ENCODE measurements around the gene ABCD2.

Gene ABCD2

GRCh38 chr12:39621670-39622069 is 2.1 kb upstream of the ABCD2 start:
- in situ Hi-C loops (cut with MboI; ENCODE audit: low sequenced_read_pairs) = no loop called here
- DNase-seq (ENCODE audit: low spot score in 2 of 2) = no peak
- H3K4me3 ChIP-seq = no peak overlapping the region
- H3K27me3 ChIP-seq (ENCODE audit: low read depth) = no peaks in the 10 kb centered on the region
- H3K4me1 ChIP-seq = peaks cover 4% of the 10 kb centered on the region
- H3K9me3 ChIP-seq = no peaks in the 10 kb centered on the region
- no peaks in the 10 kb centered on the region for H3K36me3 ChIP-seq (replicated peaks)

GRCh38 chr12:39620659-39621658 is 1.4 kb upstream of the ABCD2 start:
- in situ Hi-C loops (cut with MboI; ENCODE audit: low sequenced_read_pairs) = no loop called here
- Histone ChIP-seq H3K27me3 (ENCODE audit: low read depth) (no peaks in the 10 kb centered on the region), H3K4me1 (peaks cover 4% of the 10 kb centered on the region), H3K9me3 (no peaks in the 10 kb centered on the region), H3K36me3 (replicated peaks) (no peaks in the 10 kb centered on the region), H3K4me3 (peak overlapping the region; percentile 31)
- DNase-seq (ENCODE audit: low spot score in 2 of 2) = no peak

- peak overlapping the region; percentile 31 for H3K4me3 ChIP-seq
- H3K27me3 ChIP-seq (ENCODE audit: low read depth) = no peaks in the 10 kb centered on the region
- H3K4me1 ChIP-seq = peaks cover 4% of the 10 kb centered on the region
- no peak for DNase-seq (ENCODE audit: low spot score in 2 of 2)
- H3K36me3 ChIP-seq (replicated peaks) = no peaks in the 10 kb centered on the region
- H3K9me3 ChIP-seq = no peaks in the 10 kb centered on the region
- in situ Hi-C loops (cut with MboI; ENCODE audit: low sequenced_read_pairs) = no loop called here
These were observed 315 bp downstream of the ABCD2 start for GRCh38 chr12:39619316-39619659.

GRCh38 chr12:39618701-39619100 is 902 bp downstream of the ABCD2 start:
- Histone ChIP-seq H3K27me3 (ENCODE audit: low read depth) (no peaks in the 10 kb centered on the region), H3K36me3 (replicated peaks) (no peaks in the 10 kb centered on the region), H3K4me1 (peaks cover 4% of the 10 kb centered on the region), H3K9me3 (no peaks in the 10 kb centered on the region), H3K4me3 (no peak overlapping the region)
- in situ Hi-C loops (cut with MboI; ENCODE audit: low sequenced_read_pairs) = no loop called here
- DNase-seq (ENCODE audit: low spot score in 2 of 2) = no peak

GRCh38 chr12:39617887-39618286 is 1.7 kb downstream of the ABCD2 start:
- no peak overlapping the region for H3K4me3 ChIP-seq
- in situ Hi-C loops (cut with MboI; ENCODE audit: low sequenced_read_pairs) = no loop called here
- H3K4me1 ChIP-seq = peaks cover 4% of the 10 kb centered on the region
- H3K27me3 ChIP-seq (ENCODE audit: low read depth) = no peaks in the 10 kb centered on the region
- no peaks in the 10 kb centered on the region for H3K9me3 ChIP-seq
- no peaks in the 10 kb centered on the region for H3K36me3 ChIP-seq (replicated peaks)
- no peak for DNase-seq (ENCODE audit: low spot score in 2 of 2)

GRCh38 chr12:39616666-39617065 is 2.9 kb downstream of the ABCD2 start:
- H3K9me3 ChIP-seq = no peaks in the 10 kb centered on the region
- no peak overlapping the region for H3K4me3 ChIP-seq
- peaks cover 4% of the 10 kb centered on the region for H3K4me1 ChIP-seq
- no peaks in the 10 kb centered on the region for H3K36me3 ChIP-seq (replicated peaks)
- H3K27me3 ChIP-seq (ENCODE audit: low read depth) = no peaks in the 10 kb centered on the region
- no peak for DNase-seq (ENCODE audit: low spot score in 2 of 2)
- in situ Hi-C loops (cut with MboI; ENCODE audit: low sequenced_read_pairs) = no loop called here

- H3K36me3 ChIP-seq (replicated peaks) = no peaks in the 10 kb centered on the region
- in situ Hi-C loops (cut with MboI; ENCODE audit: low sequenced_read_pairs) = no loop called here
- H3K4me3 ChIP-seq = no peak overlapping the region
- no peaks in the 10 kb centered on the region for H3K27me3 ChIP-seq (ENCODE audit: low read depth)
- DNase-seq (ENCODE audit: low spot score in 2 of 2) = no peak
- H3K4me1 ChIP-seq = peaks cover 4% of the 10 kb centered on the region
- H3K9me3 ChIP-seq = no peaks in the 10 kb centered on the region
These were observed 3.4 kb downstream of the ABCD2 start for GRCh38 chr12:39616251-39616650.

- DNase-seq (ENCODE audit: low spot score in 2 of 2) = no peak
- no peaks in the 10 kb centered on the region for H3K9me3 ChIP-seq
- no peaks in the 10 kb centered on the region for H3K36me3 ChIP-seq (replicated peaks)
- no peaks in the 10 kb centered on the region for H3K4me1 ChIP-seq
- no peak overlapping the region for H3K4me3 ChIP-seq
- peaks cover 3% of the 10 kb centered on the region for H3K27me3 ChIP-seq (ENCODE audit: low read depth)
- in situ Hi-C loops (cut with MboI; ENCODE audit: low sequenced_read_pairs) = no loop called here
These were observed 6.1 kb downstream of the ABCD2 start for GRCh38 chr12:39613525-39613924.

GRCh38 chr12:39612250-39612649 is 7.4 kb downstream of the ABCD2 start:
- H3K9me3 ChIP-seq = no peaks in the 10 kb centered on the region
- H3K4me1 ChIP-seq = no peaks in the 10 kb centered on the region
- DNase-seq (ENCODE audit: low spot score in 2 of 2) = no peak
- in situ Hi-C loops (cut with MboI; ENCODE audit: low sequenced_read_pairs) = no loop called here
- H3K36me3 ChIP-seq (replicated peaks) = no peaks in the 10 kb centered on the region
- no peak overlapping the region for H3K4me3 ChIP-seq
- peaks cover 3% of the 10 kb centered on the region for H3K27me3 ChIP-seq (ENCODE audit: low read depth)

GRCh38 chr12:39611818-39612217 is 7.8 kb downstream of the ABCD2 start:
- in situ Hi-C loops (cut with MboI; ENCODE audit: low sequenced_read_pairs) = no loop called here
- Histone ChIP-seq H3K27me3 (ENCODE audit: low read depth) (peaks cover 3% of the 10 kb centered on the region), H3K9me3 (no peaks in the 10 kb centered on the region), H3K36me3 (replicated peaks) (no peaks in the 10 kb centered on the region), H3K4me1 (no peaks in the 10 kb centered on the region), H3K4me3 (no peak overlapping the region)
- DNase-seq (ENCODE audit: low spot score in 2 of 2) = no peak

GRCh38 chr12:39610436-39611025 is 9.1 kb downstream of the ABCD2 start:
- no peaks in the 10 kb centered on the region; the same call in 1 of the 2 replicates for H3K4me1 ChIP-seq
- H3K36me3 ChIP-seq (replicated peaks) = no peaks in the 10 kb centered on the region
- peaks cover 3% of the 10 kb centered on the region for H3K27me3 ChIP-seq (ENCODE audit: low read depth)
- H3K9me3 ChIP-seq = no peaks in the 10 kb centered on the region
- no peak overlapping the region for H3K4me3 ChIP-seq
- in situ Hi-C loops (cut with MboI; ENCODE audit: low sequenced_read_pairs) = no loop called here
- no peak for DNase-seq (ENCODE audit: low spot score in 2 of 2)

- H3K27me3 ChIP-seq (ENCODE audit: low read depth) = peaks cover 3% of the 10 kb centered on the region
- no peaks in the 10 kb centered on the region; the same call in 1 of the 2 replicates for H3K4me1 ChIP-seq
- no peak for DNase-seq (ENCODE audit: low spot score in 2 of 2)
- H3K36me3 ChIP-seq (replicated peaks) = no peaks in the 10 kb centered on the region
- H3K9me3 ChIP-seq = no peaks in the 10 kb centered on the region
- H3K4me3 ChIP-seq = no peak overlapping the region
- in situ Hi-C loops (cut with MboI; ENCODE audit: low sequenced_read_pairs) = no loop called here
These were observed 12.7 kb downstream of the ABCD2 start for GRCh38 chr12:39606712-39607423.

GRCh38 chr12:39605996-39606395 is 13.6 kb downstream of the ABCD2 start:
- Histone ChIP-seq H3K4me1 (no peaks in the 10 kb centered on the region; the same call in 1 of the 2 replicates), H3K9me3 (no peaks in the 10 kb centered on the region), H3K4me3 (no peak overlapping the region), H3K27me3 (ENCODE audit: low read depth) (peaks cover 3% of the 10 kb centered on the region), H3K36me3 (replicated peaks) (no peaks in the 10 kb centered on the region)
- no peak for DNase-seq (ENCODE audit: low spot score in 2 of 2)
- in situ Hi-C loops (cut with MboI; ENCODE audit: low sequenced_read_pairs) = no loop called here

GRCh38 chr12:39605501-39605900 is 14.1 kb downstream of the ABCD2 start:
- in situ Hi-C loops (cut with MboI; ENCODE audit: low sequenced_read_pairs) = no loop called here
- H3K27me3 ChIP-seq (ENCODE audit: low read depth) = peaks cover 3% of the 10 kb centered on the region
- no peaks in the 10 kb centered on the region for H3K36me3 ChIP-seq (replicated peaks)
- no peak overlapping the region for H3K4me3 ChIP-seq
- H3K4me1 ChIP-seq = no peaks in the 10 kb centered on the region; the same call in 1 of the 2 replicates
- no peaks in the 10 kb centered on the region for H3K9me3 ChIP-seq
- DNase-seq (ENCODE audit: low spot score in 2 of 2) = no peak

Measured in HAP-1 (cell line).